BJ (cell line): ENCODE data around the gene CHCHD3. TPM values are rescaled to one million over a fixed set of nuclear protein-coding genes. Genes with fewer than 3 reads are reported as not detected.

Experiments
- CTCF ChIA-PET: fragments of 350-600 bp; formaldehyde crosslinking; extraction: SDS; loops from one replicate; lab custom pipeline; 2021; ENCODE audit warnings: antibody characterized with exemption, inconsistent platforms; lab: Yijun Ruan, JAX
- POLR2A ChIA-PET: fragments of 300-600 bp; sonication (Branson Sonifier 250); formaldehyde crosslinking; extraction: SDS; loops from one replicate; lab custom pipeline; 2021; ENCODE audit warnings: antibody characterized with exemption; lab: Charles Lee
- DNase-seq: peaks from one replicate; pipeline ENCODE4 v3.0.0-alpha.2; 2011; ENCODE audit warnings: low read depth
- H3K27me3 ChIP-seq: 2 replicates; pipeline ENCODE4 v1.6.0; 2011; ENCODE audit warnings: low read length; ENCODE audit not compliant: control insufficient read depth, insufficient read depth
- H3K36me3 ChIP-seq: 2 replicates; pipeline ENCODE4 v1.5.1; 2011; ENCODE audit warnings: low read length; ENCODE audit not compliant: control insufficient read depth, insufficient read depth
- H3K4me3 ChIP-seq: 2 replicates; pipeline ENCODE4 v1.5.1; 2011; ENCODE audit warnings: low read depth, mild to moderate bottlenecking, control low read depth, low read length
- CTCF ChIP-seq: IDR thresholded peaks from 2 replicates; pipeline ENCODE4 v1.5.1; 2011; ENCODE audit warnings: low read depth, mild to moderate bottlenecking, control low read depth, inconsistent platforms, low read length, moderate library complexity; ENCODE audit not compliant: insufficient read depth
- polyA plus RNA-seq: library from polyadenylated mRNA; depleted of rRNA; stranded (reverse); fragments of >200 nt; gene quantifications from 2 replicates; pipeline ENCODE4 v1.2.3, GENCODE V29; 2011

CHCHD3 gene
- polyA plus RNA-seq, 1 experiment: 47.2 TPM

DNA sequence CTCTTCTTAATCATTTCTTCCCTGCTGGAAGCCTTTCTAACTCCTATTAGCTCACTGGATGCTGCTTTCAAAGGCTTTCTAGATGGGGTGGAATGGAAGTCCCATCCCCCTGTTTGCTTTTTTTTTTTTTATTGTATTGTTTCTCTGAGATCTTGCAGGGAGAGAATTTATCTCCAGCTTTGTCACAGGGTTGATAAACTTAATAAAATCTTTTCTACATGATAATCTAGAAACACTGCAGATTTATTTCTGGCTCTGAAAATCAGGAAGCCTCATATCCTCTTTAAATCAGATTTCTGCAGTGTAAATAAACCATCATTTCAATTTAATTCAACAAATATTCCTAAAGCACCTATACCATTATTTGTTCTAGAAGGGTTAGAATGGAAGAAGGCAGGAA lies 37.2 kb upstream of the CHCHD3 start:
- CTCF ChIA-PET: no interaction called here
- POLR2A ChIA-PET: no interaction called here
- no peak for DNase-seq
- H3K27me3 ChIP-seq: peaks cover 6% of the 10 kb centered on the region
- no peak overlapping the region for H3K4me3 ChIP-seq
- H3K36me3 ChIP-seq: no peaks in the 10 kb centered on the region
- no peak for TF ChIP-seq CTCF

- no peak overlapping the region for H3K4me3 ChIP-seq
- ChIA-PET POLR2A (no interaction called here), CTCF (no interaction called here)
- H3K36me3 ChIP-seq: no peaks in the 10 kb centered on the region
- H3K27me3 ChIP-seq: peaks cover 6% of the 10 kb centered on the region
- DNase-seq: no peak
- no peak for TF ChIP-seq CTCF
These were observed 36.4 kb upstream of the CHCHD3 start for GRCh38 chr7:133118261-133118660.

GRCh38 chr7:133117452-133117851 lies 35.6 kb upstream of the CHCHD3 start:
- no peak for DNase-seq
- Histone ChIP-seq H3K27me3 (peaks cover 6% of the 10 kb centered on the region), H3K36me3 (no peaks in the 10 kb centered on the region), H3K4me3 (no peak overlapping the region)
- no peak for TF ChIP-seq CTCF
- ChIA-PET POLR2A (no interaction called here), CTCF (no interaction called here)

GRCh38 chr7:133115596-133115995 lies 33.7 kb upstream of the CHCHD3 start:
- POLR2A ChIA-PET: no interaction called here
- CTCF ChIA-PET: no interaction called here

DNA sequence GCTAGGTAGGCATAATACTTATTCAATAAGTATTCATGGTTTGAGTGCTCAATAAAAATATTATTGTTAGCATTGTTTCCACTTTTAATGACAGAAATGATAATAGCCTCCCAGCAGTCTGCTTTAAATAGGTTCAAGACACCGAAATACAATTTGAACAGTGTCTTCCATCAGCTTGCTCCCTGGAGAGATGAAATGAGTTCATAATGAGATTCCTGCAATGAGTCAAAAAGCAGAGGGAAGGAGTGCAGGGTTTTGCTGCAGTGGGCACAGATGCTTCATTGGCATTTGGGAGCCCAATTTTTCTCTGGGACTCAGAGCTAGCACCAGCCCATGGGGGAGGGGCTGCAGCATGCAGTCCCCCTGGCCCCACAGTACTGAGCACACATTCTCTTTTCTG lies 32.6 kb upstream of the CHCHD3 start:
- CTCF ChIA-PET: interaction anchor here (0.7 to 1.0 kb wide), 2 partner anchors 163 to 686 kb away, joined by 3 read pairs; no protein-coding TSS in a partner anchor

More at GRCh38 chr7:133115596-133115995, 33.7 kb upstream of the CHCHD3 start:
- Histone ChIP-seq H3K27me3 (peaks cover 6% of the 10 kb centered on the region), H3K36me3 (no peaks in the 10 kb centered on the region), H3K4me3 (no peak overlapping the region)
- DNase-seq: no peak
- TF ChIP-seq CTCF: no peak

More for the DNA sequence above, 32.6 kb upstream of the CHCHD3 start:
- DNase-seq: no peak
- no peak overlapping the region for H3K4me3 ChIP-seq
- POLR2A ChIA-PET: no interaction called here
- no peak for TF ChIP-seq CTCF
- H3K36me3 ChIP-seq: no peaks in the 10 kb centered on the region
- peaks cover 6% of the 10 kb centered on the region for H3K27me3 ChIP-seq
